Measurements from ENCODE around the gene PRLHR. TPM values are rescaled to one million over a fixed set of nuclear protein-coding genes. Genes with fewer than 3 reads are reported as not detected.

The PRLHR gene
- total and polyA plus RNA-seq, 2 of the 13 experiments (the other 11 are each of a cell fraction or from before 2014, with no cell fraction given), result not detected

DNA sequence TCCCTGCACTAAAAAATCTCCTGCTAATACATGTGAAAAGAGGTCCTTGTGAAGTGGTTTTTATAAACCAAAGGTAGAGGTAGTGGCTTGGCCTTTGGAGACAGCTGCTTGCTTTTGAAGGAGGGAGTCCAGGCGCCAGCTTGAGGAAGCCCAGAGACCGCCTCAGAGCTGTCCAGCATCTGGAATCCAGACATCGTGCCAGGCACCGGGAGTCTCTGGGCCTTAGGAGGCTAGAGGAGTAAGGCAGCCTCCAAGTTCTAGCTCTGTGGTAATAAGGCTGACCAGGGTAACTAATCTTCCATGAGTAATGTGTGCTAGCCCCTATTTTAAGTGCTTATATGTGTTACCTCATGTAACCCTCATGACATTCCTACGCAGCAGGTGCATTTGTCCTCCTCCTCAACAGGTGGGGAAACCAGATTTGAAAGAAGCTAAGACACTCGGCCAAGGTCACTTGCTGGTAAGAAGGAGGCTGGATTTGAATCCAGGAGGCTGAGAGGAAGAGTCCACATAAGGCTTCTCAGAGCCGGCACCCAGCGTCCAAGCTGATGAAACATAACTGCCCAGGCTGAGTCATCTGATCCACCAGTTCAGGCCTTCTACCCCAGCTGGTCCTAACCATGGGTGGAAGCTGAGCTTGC is 26.1 kb downstream of the PRLHR start:
- DNase-seq (ENCODE audit: low spot score) (no peak), FAIRE-seq (no peak), ATAC-seq (no peak; the same call in 2 of the 3 replicates)
- Histone ChIP-seq H3K4me1 (ENCODE audit: insufficient read depth, low read length) (peaks cover 6% of the 10 kb centered on the region), H3K9me3 (ENCODE audit: low read length) (no peaks in the 10 kb centered on the region), H3K27me3 (ENCODE audit: control insufficient read depth in 1 of 2, insufficient read depth in 2 of 2, low read length in 2 of 2) (peaks cover 0 to 29% of the 10 kb centered on the region in 2 experiments; a peak in 2 of 5 replicates), H3K36me3 (replicated peaks in 1 of 2; ENCODE audit: control insufficient read depth in 1 of 2, insufficient read depth in 2 of 2, low read length in 2 of 2) (no peaks in the 10 kb centered on the region), H3K27ac (ENCODE audit: extremely low read length, insufficient read depth, low read length) (no peak overlapping the region), H2AFZ (ENCODE audit: low read length) (no peak overlapping the region), H3K4me2 (ENCODE audit: low read depth, low read length) (no peak overlapping the region), H3K4me3 (replicated peaks in 1 of 3; ENCODE audit: insufficient read depth in 1 of 3, low read depth in 2 of 3, low read length in 3 of 3) (no peak overlapping the region), H4K20me1 (ENCODE audit: insufficient read depth, low read length) (no peaks in the 10 kb centered on the region), H3K79me2 (ENCODE audit: insufficient read depth, low read length) (no peaks in the 10 kb centered on the region), H3K9ac (ENCODE audit: insufficient read depth, low read depth, low read length) (no peak overlapping the region)
- intact Hi-C loops (cut with micrococcal nuclease; ENCODE audit: unreplicated experiment) (loop anchor here (2.0 to 5.0 kb wide), 3 partner anchors 143 to 458 kb away; partner anchors contain the start of gene NANOS1), in situ Hi-C loops (cut with HindIII; ENCODE audit: extremely low pct_ligation_motif_present, low pct_unique_long_range_greater_than_20kb) (loop anchor here (5.0 kb wide), 1 partner anchor 148 kb away; no protein-coding TSS in a partner anchor)
- POLR2A ChIA-PET, result no interaction called here
- CTCF ChIA-PET (ENCODE audit: low intra/inter-chr PET ratio, low total read pairs), result interaction anchor here (0.9 to 2.1 kb wide), 2 partner anchors 152 to 231 kb away, joined by 7 to 19 read pairs; no protein-coding TSS in a partner anchor
- BruUV-seq (replicated peaks), result no TSS peak
- 30% methylated on average over 5 of the region's 8 CpGs for WGBS (ENCODE audit: low lambda C conversion rate)
- TF ChIP-seq FOSL2 (CRISPR knock-in tag; IDR thresholded peaks at IDR 0.05) (peak; percentile 49), HOXA5 (CRISPR knock-in tag; IDR thresholded peaks at IDR 0.05) (no peak)

DNA sequence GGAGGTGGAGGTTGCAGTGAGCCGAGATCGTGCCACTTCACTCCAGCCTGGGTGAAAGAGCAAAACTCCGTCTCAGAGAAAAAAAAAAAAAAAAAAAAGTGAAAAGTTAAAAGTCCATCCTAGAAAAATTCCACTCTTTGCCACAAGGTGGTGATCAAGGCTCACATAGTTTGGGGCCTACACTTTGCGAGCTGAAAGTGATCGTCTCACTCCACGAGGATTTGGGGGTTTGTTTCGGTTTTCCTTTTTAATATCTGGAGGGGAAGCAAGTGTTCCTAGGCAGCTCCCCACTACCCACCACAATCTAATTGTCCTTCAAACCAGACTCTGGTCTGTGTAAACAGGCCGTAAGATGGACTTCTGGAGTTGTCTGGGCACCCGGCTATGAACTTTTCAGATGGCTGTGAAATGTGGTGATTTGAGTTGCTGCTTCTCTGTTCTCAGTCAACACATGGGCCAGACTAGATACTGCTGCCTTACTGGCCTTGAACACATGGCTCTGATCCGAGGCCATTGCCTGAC is 27.1 kb downstream of the PRLHR start:
- H3K4me3 ChIP-seq (replicated peaks in 1 of 3; ENCODE audit: insufficient read depth in 1 of 3, low read depth in 2 of 3, low read length in 3 of 3), result peak overlapping the region; percentile 26 to 56 (median 44); a peak in 3 of 6 replicates
- peaks cover 0 to 27% of the 10 kb centered on the region in 2 experiments; a peak in 3 of 5 replicates for H3K27me3 ChIP-seq (ENCODE audit: control insufficient read depth in 1 of 2, insufficient read depth in 2 of 2, low read length in 2 of 2)
- peak overlapping the region; percentile 76 for H2AFZ ChIP-seq (ENCODE audit: low read length)
- WGBS (ENCODE audit: low lambda C conversion rate), result under 1% methylated on average over 10 of the region's 10 CpGs
- H3K9ac ChIP-seq (ENCODE audit: insufficient read depth, low read depth, low read length), result peak overlapping the region; percentile 24
- in situ Hi-C loops (cut with HindIII; ENCODE audit: extremely low pct_ligation_motif_present, low pct_unique_long_range_greater_than_20kb), result loop anchor here (5.0 kb wide), 1 partner anchor 149 kb away; no protein-coding TSS in a partner anchor
- H3K79me2 ChIP-seq (ENCODE audit: insufficient read depth, low read length), result no peaks in the 10 kb centered on the region
- ChIA-PET POLR2A (interaction anchor here (0.7 kb wide), 1 partner anchor 532 kb away, joined by 3 read pairs; no protein-coding TSS in a partner anchor), CTCF (ENCODE audit: low intra/inter-chr PET ratio, low total read pairs) (interaction anchor here (0.8 to 2.1 kb wide), 3 partner anchors 153 to 283 kb away, joined by 3 to 19 read pairs (median 7); no protein-coding TSS in a partner anchor)
- peaks cover 6% of the 10 kb centered on the region for H3K4me1 ChIP-seq (ENCODE audit: insufficient read depth, low read length)
- no TSS peak for BruUV-seq (replicated peaks)
- FAIRE-seq, result peak; percentile 63
- intact Hi-C loops (cut with micrococcal nuclease; ENCODE audit: unreplicated experiment), result loop anchor here (1.0 to 5.0 kb wide), 5 partner anchors 144 to 459 kb away; partner anchors contain the start of gene NANOS1
- H4K20me1 ChIP-seq (ENCODE audit: insufficient read depth, low read length), result no peaks in the 10 kb centered on the region
- H3K4me2 ChIP-seq (ENCODE audit: low read depth, low read length), result peak overlapping the region; percentile 85
- DNase-seq (ENCODE audit: low spot score), result peak; percentile 59
- no peaks in the 10 kb centered on the region for H3K9me3 ChIP-seq (ENCODE audit: low read length)
- no peaks in the 10 kb centered on the region for H3K36me3 ChIP-seq (replicated peaks in 1 of 2; ENCODE audit: control insufficient read depth in 1 of 2, insufficient read depth in 2 of 2, low read length in 2 of 2)
- H3K27ac ChIP-seq (ENCODE audit: extremely low read length, insufficient read depth, low read length), result no peak overlapping the region
- peak; percentile 74 for ATAC-seq
- TF ChIP-seq, protein P1, sequence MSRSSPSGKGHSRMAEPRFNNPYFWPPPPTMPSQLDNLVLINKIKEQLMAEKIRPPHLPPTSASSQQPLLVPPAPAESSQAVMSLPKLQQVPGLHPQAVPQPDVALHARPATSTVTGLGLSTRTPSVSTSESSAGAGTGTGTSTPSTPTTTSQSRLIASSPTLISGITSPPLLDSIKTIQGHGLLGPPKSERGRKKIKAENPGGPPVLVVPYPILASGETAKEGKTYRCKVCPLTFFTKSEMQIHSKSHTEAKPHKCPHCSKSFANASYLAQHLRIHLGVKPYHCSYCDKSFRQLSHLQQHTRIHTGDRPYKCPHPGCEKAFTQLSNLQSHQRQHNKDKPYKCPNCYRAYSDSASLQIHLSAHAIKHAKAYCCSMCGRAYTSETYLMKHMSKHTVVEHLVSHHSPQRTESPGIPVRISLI (CRISPR knock-in tag; IDR thresholded peaks at IDR 0.05; ENCODE audit: borderline replicate concordance), result peak; percentile 95
- TF ChIP-seq STAG1 (CRISPR knock-in tag; IDR thresholded peaks at IDR 0.05) (peak; percentile 77), SMC3 (IDR thresholded peaks at IDR 0.05; ENCODE audit: low read length) (peak; percentile 74), ZFX (CRISPR knock-in tag; IDR thresholded peaks at IDR 0.05; ENCODE audit: low read depth) (peak; percentile 42; the same call in 1 of the 2 replicates), ZFY (CRISPR knock-in tag; IDR thresholded peaks at IDR 0.05) (peak; percentile 27; the same call in 1 of the 2 replicates), U2AF1 (optimal IDR thresholded peaks at IDR 0.05; ENCODE audit: low read depth, low read length) (no peak), RAD21 (CRISPR knock-in tag; IDR thresholded peaks at IDR 0.05) (peak; percentile 39; the same call in 1 of the 2 replicates)
- TF ChIP-seq, protein P2, sequence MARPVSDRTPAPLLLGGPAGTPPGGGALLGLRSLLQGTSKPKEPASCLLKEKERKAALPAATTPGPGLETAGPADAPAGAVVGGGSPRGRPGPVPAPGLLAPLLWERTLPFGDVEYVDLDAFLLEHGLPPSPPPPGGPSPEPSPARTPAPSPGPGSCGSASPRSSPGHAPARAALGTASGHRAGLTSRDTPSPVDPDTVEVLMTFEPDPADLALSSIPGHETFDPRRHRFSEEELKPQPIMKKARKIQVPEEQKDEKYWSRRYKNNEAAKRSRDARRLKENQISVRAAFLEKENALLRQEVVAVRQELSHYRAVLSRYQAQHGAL (CRISPR knock-in tag; IDR thresholded peaks at IDR 0.05; ENCODE audit: not compliant biosample characterization), result no peak
- TF ChIP-seq, protein P3, sequence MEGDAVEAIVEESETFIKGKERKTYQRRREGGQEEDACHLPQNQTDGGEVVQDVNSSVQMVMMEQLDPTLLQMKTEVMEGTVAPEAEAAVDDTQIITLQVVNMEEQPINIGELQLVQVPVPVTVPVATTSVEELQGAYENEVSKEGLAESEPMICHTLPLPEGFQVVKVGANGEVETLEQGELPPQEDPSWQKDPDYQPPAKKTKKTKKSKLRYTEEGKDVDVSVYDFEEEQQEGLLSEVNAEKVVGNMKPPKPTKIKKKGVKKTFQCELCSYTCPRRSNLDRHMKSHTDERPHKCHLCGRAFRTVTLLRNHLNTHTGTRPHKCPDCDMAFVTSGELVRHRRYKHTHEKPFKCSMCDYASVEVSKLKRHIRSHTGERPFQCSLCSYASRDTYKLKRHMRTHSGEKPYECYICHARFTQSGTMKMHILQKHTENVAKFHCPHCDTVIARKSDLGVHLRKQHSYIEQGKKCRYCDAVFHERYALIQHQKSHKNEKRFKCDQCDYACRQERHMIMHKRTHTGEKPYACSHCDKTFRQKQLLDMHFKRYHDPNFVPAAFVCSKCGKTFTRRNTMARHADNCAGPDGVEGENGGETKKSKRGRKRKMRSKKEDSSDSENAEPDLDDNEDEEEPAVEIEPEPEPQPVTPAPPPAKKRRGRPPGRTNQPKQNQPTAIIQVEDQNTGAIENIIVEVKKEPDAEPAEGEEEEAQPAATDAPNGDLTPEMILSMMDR (CRISPR knock-in tag; IDR thresholded peaks at IDR 0.05), result peak; percentile 77

Measured in HepG2 (cell line).